Memory B cell (primary cell): ENCODE results near the gene PDE8A.
A peak's percentile ranks its signal among the peaks of the same experiment; 100 is the strongest.

Experiments
- ATAC-seq: fragments of 150-1000 bp; cut with Tn5 transposase; 2 replicates; pipeline ENCODE4 v1.10.0; 2021; ENCODE audit warnings: low read depth, mild to moderate bottlenecking, moderate library complexity
- DNase-seq, 2 donors: peaks; one replicate each; pipeline ENCODE4 v3.0.0; 2022; ENCODE audit warnings: low spot score in 2 of 2
- H3K27ac Mint-ChIP-seq: one replicate; pipeline ENCODE4 v1.8.0; 2022; ENCODE audit warnings: mild to moderate bottlenecking, moderate library complexity, mixed read lengths
- H3K27me3 Mint-ChIP-seq: one replicate; pipeline ENCODE4 v1.8.0; 2022; ENCODE audit warnings: mixed read lengths
- H3K36me3 Mint-ChIP-seq: one replicate; pipeline ENCODE4 v1.8.0; 2022; ENCODE audit warnings: mild to moderate bottlenecking, mixed read lengths
- H3K4me1 Mint-ChIP-seq: one replicate; pipeline ENCODE4 v1.8.0; 2022; ENCODE audit warnings: mixed read lengths
- H3K4me3 Mint-ChIP-seq: one replicate; pipeline ENCODE4 v1.8.0; 2022; ENCODE audit warnings: mild to moderate bottlenecking, moderate library complexity, mixed read lengths
- H3K9me3 Mint-ChIP-seq: one replicate; pipeline ENCODE4 v1.8.0; 2022; ENCODE audit warnings: mixed read lengths

Gene PDE8A

GRCh38 chr15:85019815-85020590 lies 38.3 kb downstream of the PDE8A start:
- Mint-ChIP-seq H3K36me3 (no peaks in the 10 kb centered on the region), H3K9me3 (no peaks in the 10 kb centered on the region), H3K4me1 (peaks cover 34% of the 10 kb centered on the region), H3K27me3 (no peaks in the 10 kb centered on the region), H3K27ac (no peak overlapping the region), H3K4me3 (no peak overlapping the region)
- no peak for DNase-seq
- ATAC-seq, result no peak

- no peaks in the 10 kb centered on the region for H3K36me3 Mint-ChIP-seq
- no peak overlapping the region for H3K4me3 Mint-ChIP-seq
- DNase-seq, result no peak
- H3K9me3 Mint-ChIP-seq, result no peaks in the 10 kb centered on the region
- ATAC-seq, result no peak
- H3K27ac Mint-ChIP-seq, result no peak overlapping the region
- peaks cover 30% of the 10 kb centered on the region for H3K4me1 Mint-ChIP-seq
- H3K27me3 Mint-ChIP-seq, result no peaks in the 10 kb centered on the region
Observed at GRCh38 chr15:85021409-85021808, 39.8 kb downstream of the PDE8A start.

GRCh38 chr15:85022860-85023403 lies 41.3 kb downstream of the PDE8A start:
- H3K4me1 Mint-ChIP-seq, result peaks cover 29% of the 10 kb centered on the region
- H3K27ac Mint-ChIP-seq, result peak overlapping the region; percentile 39

GRCh38 chr15:85024003-85024402 lies 42.3 kb downstream of the PDE8A start:
- no peak for DNase-seq
- peaks cover 28% of the 10 kb centered on the region for H3K4me1 Mint-ChIP-seq
- H3K9me3 Mint-ChIP-seq, result no peaks in the 10 kb centered on the region
- H3K4me3 Mint-ChIP-seq, result no peak overlapping the region
- no peaks in the 10 kb centered on the region for H3K27me3 Mint-ChIP-seq
- no peak overlapping the region for H3K27ac Mint-ChIP-seq
- no peak for ATAC-seq
- H3K36me3 Mint-ChIP-seq, result no peaks in the 10 kb centered on the region

More at GRCh38 chr15:85022860-85023403, 41.3 kb downstream of the PDE8A start:
- DNase-seq (no peak), ATAC-seq (no peak)
- Mint-ChIP-seq H3K9me3 (no peaks in the 10 kb centered on the region), H3K36me3 (no peaks in the 10 kb centered on the region), H3K27me3 (no peaks in the 10 kb centered on the region), H3K4me3 (no peak overlapping the region)

- Mint-ChIP-seq H3K27me3 (no peaks in the 10 kb centered on the region), H3K9me3 (no peaks in the 10 kb centered on the region), H3K36me3 (no peaks in the 10 kb centered on the region), H3K4me3 (no peak overlapping the region), H3K27ac (no peak overlapping the region), H3K4me1 (peaks cover 30% of the 10 kb centered on the region)
- ATAC-seq (peak; percentile 29), DNase-seq (no peak)
Observed at GRCh38 chr15:85024509-85025336, 43.1 kb downstream of the PDE8A start.

GRCh38 chr15:85025516-85026251 lies 44.0 kb downstream of the PDE8A start:
- no peak overlapping the region for H3K27ac Mint-ChIP-seq
- no peaks in the 10 kb centered on the region for H3K9me3 Mint-ChIP-seq
- H3K4me3 Mint-ChIP-seq, result no peak overlapping the region
- DNase-seq (no peak), ATAC-seq (no peak)
- H3K4me1 Mint-ChIP-seq, result peaks cover 38% of the 10 kb centered on the region
- no peaks in the 10 kb centered on the region for H3K36me3 Mint-ChIP-seq
- H3K27me3 Mint-ChIP-seq, result no peaks in the 10 kb centered on the region

- DNase-seq, result no peak
- Mint-ChIP-seq H3K4me3 (no peak overlapping the region), H3K27me3 (no peaks in the 10 kb centered on the region), H3K27ac (no peak overlapping the region), H3K9me3 (no peaks in the 10 kb centered on the region), H3K36me3 (no peaks in the 10 kb centered on the region), H3K4me1 (peaks cover 43% of the 10 kb centered on the region)
- ATAC-seq, result no peak
Observed at GRCh38 chr15:85026304-85027032, 44.8 kb downstream of the PDE8A start.

- Mint-ChIP-seq H3K9me3 (no peaks in the 10 kb centered on the region), H3K36me3 (no peaks in the 10 kb centered on the region), H3K4me3 (no peak overlapping the region), H3K4me1 (peaks cover 44% of the 10 kb centered on the region), H3K27me3 (no peaks in the 10 kb centered on the region), H3K27ac (no peak overlapping the region)
- DNase-seq (no peak), ATAC-seq (no peak)
Observed at GRCh38 chr15:85027033-85027380, 45.4 kb downstream of the PDE8A start.

GRCh38 chr15:85027421-85027820 lies 45.8 kb downstream of the PDE8A start:
- DNase-seq, result no peak
- Mint-ChIP-seq H3K4me3 (no peak overlapping the region), H3K4me1 (peaks cover 45% of the 10 kb centered on the region), H3K27me3 (no peaks in the 10 kb centered on the region), H3K27ac (no peak overlapping the region), H3K36me3 (no peaks in the 10 kb centered on the region), H3K9me3 (no peaks in the 10 kb centered on the region)
- ATAC-seq, result no peak

GRCh38 chr15:85028416-85028815 lies 46.8 kb downstream of the PDE8A start:
- H3K4me1 Mint-ChIP-seq, result peaks cover 42% of the 10 kb centered on the region
- no peaks in the 10 kb centered on the region for H3K9me3 Mint-ChIP-seq
- no peaks in the 10 kb centered on the region for H3K36me3 Mint-ChIP-seq
- H3K27me3 Mint-ChIP-seq, result no peaks in the 10 kb centered on the region
- DNase-seq (no peak), ATAC-seq (no peak)
- H3K4me3 Mint-ChIP-seq, result no peak overlapping the region
- H3K27ac Mint-ChIP-seq, result no peak overlapping the region

- Mint-ChIP-seq H3K9me3 (no peaks in the 10 kb centered on the region), H3K36me3 (no peaks in the 10 kb centered on the region), H3K27me3 (no peaks in the 10 kb centered on the region), H3K4me3 (no peak overlapping the region), H3K4me1 (peaks cover 36% of the 10 kb centered on the region), H3K27ac (no peak overlapping the region)
- no peak for ATAC-seq
- DNase-seq, result no peak
Observed at GRCh38 chr15:85029221-85029620, 47.6 kb downstream of the PDE8A start.

GRCh38 chr15:85030301-85030929 lies 48.8 kb downstream of the PDE8A start:
- Mint-ChIP-seq H3K4me3 (no peak overlapping the region), H3K9me3 (no peaks in the 10 kb centered on the region)
- no peak for ATAC-seq

More at GRCh38 chr15:85030301-85030929, 48.8 kb downstream of the PDE8A start:
- Mint-ChIP-seq H3K4me1 (peaks cover 33% of the 10 kb centered on the region), H3K36me3 (no peaks in the 10 kb centered on the region), H3K27ac (peak overlapping the region; percentile 1), H3K27me3 (no peaks in the 10 kb centered on the region)
- DNase-seq, result no peak
